GM18526 (cell line): ENCODE data around the gene HDAC3.

Experiments
- POLR2A ChIP-seq: IDR thresholded peaks from 3 replicates; pipeline ENCODE4 v1.6.1; 2011; ENCODE audit not compliant: insufficient read length; ENCODE audit errors: extremely low read depth

The HDAC3 gene

DNA sequence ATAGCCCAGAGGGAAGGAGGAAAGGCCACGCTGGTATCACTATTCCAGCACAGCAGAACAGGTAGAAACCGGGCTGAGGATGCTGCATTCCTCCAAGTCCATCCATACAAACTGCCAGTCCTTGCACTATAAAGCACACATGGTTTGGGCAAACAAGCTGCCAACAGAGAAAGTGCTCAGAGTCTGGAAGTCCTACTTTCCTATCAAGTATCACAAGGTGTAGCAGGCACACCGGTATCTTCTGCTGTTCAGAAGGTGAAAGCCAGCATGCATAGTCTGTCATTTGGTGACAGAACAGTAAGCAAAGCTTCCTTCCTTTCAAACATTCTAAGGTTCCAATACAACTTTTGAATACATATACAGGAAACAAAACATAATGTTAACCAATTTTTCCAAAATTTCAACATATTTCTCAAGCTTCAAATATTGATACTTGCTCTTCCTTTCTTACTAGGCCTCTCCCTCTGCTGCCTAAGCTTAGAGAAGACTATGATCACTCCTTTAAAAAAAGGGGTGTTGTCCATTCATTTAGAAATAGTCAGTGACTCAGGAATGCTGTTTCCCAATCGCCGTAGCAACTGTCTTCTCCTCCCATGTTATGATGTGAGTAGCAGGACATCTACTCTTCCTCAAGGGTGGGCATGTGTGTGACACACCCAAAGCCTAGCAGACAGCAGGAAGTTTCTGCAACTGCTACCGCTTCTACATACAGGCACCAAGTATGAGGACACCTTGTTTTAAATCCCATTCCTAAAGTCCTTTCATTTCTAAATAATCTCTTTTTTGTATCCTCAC, 32.5 kb downstream of the HDAC3 start:
- no peak for TF ChIP-seq POLR2A

DNA sequence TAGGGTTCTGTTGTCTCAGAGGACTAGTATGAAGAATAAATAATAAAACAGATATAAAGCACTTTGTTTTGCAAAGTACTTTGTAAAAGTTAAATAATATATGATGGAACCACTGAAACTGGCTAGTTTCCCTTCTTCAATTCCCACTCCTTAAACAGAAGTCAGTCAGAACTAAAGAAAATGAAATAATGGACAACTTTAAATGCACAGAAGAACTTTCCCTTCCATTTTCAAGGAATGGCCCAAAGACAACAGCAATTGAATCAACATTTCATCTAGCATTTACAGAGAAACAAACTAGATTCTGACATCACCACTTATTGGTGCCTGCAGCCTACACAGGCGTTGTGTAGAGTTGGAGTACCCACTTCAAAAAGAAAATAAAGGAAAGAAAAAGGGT, 34.0 kb downstream of the HDAC3 start:
- TF ChIP-seq POLR2A: no peak

GRCh38 chr5:141598391-141599345, 38.0 kb downstream of the HDAC3 start:
- no peak for TF ChIP-seq POLR2A

- no peak for TF ChIP-seq POLR2A
Observed at GRCh38 chr5:141597814-141598213, 38.8 kb downstream of the HDAC3 start.

DNA sequence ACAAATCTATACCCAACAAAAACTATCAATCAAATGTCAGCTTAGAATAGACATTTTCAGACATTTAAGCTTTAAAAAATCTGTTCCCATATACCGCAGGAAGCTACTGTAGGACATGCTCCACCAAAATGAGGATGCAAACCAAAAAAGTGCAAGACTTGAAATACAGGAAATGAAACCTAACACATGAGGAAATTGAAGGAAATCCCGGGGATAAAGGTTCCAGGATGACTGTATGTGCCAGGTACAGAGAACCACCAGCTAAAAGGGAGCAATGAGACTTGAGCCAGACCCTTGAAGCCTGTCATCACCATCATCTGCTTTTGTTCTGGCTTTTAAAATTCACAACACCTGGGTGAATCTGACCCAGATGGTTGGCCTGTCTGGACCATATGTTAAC, 39.3 kb downstream of the HDAC3 start:
- no peak for TF ChIP-seq POLR2A

DNA sequence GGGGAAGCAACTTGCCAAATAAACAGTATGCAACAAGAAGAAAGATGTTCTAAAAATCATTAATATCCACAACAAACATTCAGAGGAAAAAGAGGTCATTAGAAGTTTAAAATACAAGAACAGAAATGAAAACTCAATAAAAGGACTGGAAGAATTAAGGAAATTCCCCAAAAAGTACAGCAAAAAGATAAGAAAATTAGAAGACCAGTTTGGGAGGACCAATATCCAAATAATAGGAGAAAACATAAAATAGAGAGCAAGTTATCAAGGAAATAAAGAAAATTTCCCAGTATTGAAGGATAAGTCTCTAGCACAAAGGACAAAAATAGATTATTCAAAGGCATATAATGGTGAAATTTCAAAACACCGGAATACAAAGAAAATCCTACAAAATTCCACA, 39.8 kb downstream of the HDAC3 start:
- no peak for TF ChIP-seq POLR2A

DNA sequence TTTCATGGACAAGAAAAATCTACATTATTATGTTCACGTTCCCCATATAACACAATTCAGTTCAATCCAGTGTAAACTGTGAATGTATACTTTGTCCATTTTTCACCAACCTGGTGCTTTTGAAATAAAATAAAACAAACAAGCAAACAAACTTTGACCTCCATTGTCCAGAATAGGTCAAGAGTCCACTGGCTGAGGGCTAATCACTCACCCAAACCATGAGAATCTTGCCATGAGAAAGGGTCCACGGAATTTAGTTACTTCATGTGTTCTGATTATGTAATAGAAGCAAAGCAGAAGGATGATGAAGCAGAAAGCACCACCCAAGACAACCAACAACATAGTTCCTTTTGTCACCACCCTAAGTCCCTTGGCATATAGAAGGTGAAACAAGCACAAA, 46.5 kb downstream of the HDAC3 start:
- no peak for TF ChIP-seq POLR2A

DNA sequence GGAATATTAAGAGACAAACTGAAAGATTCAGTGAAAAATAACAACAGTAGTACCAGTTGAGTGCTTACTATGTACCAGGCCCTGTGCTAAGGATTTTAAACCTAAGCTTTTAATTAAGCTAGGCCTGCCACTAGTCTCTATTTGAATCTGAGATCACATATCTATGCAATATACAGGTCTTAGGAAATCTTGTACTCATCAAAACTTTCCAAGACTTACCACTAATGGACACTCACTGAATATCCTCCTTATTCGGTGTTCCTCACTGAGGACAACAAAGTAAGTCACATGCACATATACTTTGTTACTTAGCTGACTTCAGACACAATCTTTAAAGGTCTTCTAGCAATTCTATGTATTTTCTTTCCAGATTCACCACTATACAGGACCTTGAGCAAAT, 50.4 kb downstream of the HDAC3 start:
- no peak for TF ChIP-seq POLR2A

- TF ChIP-seq POLR2A: no peak
Observed at GRCh38 chr5:141585594-141585993, 51.1 kb downstream of the HDAC3 start.

- TF ChIP-seq POLR2A: no peak
Observed at GRCh38 chr5:141574122-141574510, 62.5 kb downstream of the HDAC3 start.

DNA sequence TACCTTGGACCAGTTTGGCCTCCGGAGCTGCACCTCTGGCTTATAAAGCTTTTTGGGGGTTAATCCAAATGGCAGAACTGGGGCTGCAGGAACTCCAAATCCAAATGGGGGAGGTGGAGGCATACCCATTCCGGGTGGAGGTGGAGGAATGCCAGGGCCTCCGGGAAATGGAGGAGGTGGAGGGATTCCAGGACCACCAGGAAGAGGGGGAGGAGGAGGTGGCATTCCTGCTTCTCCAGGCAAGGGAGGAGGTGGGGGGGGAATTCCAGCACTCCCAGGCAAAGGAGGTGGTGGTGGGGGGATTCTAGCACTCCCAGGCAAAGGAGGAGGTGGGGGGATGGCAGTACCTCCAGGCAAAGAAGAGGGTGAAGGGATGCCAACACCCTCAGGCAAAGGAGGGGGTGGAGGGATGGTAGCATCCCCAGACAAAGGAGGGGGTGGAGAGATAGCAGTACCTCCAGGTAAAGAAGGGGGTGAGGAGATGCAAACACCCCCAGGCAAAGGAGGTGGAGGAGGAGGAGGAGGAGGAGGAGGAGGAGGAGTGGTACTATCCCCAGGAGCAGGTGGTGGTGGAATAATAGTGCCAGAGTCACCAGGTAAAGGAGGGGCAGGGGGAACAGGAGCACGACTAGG, 63.0 kb downstream of the HDAC3 start:
- TF ChIP-seq POLR2A: no peak
